ENCODE measurements around the gene PHACTR4. TPM values are rescaled to one million over a fixed set of nuclear protein-coding genes. Genes with fewer than 3 reads are reported as not detected.

PHACTR4 gene
- total and polyA plus RNA-seq, 9 of the 15 experiments (the other 6 are each of a cell fraction or from before 2014, with no cell fraction given), result 6.4 to 43.6 (median 14.2) TPM

- TF ChIP-seq PBX2 (CRISPR knock-in tag; IDR thresholded peaks at IDR 0.05; ENCODE audit: low read depth) (no peak), PBX2 (tag; conservative IDR thresholded peaks at IDR 0.05; ENCODE audit: low read depth) (no peak), BHLHE40 (IDR thresholded peaks at IDR 0.05; ENCODE audit: low read length) (peak; percentile 80), RBFOX2 (IDR thresholded peaks at IDR 0.05; ENCODE audit: low read depth, low read length) (peak; percentile 98), YY1 (IDR thresholded peaks at IDR 0.05; ENCODE audit: borderline replicate concordance in 1 of 3, control insufficient read depth in 1 of 3, extremely low read depth in 1 of 3, insufficient read depth in 3 of 3, insufficient read length in 1 of 3, insufficient replicate concordance in 2 of 3, low read depth in 1 of 3, low read length in 2 of 3) (peak; percentile 87 to 98 (median 98)), FOXM1 (IDR thresholded peaks at IDR 0.05; ENCODE audit: low read depth) (0 out of 2 replicates have a peak, but pooled peaks have one; percentile 12), FOXM1 (CRISPR knock-in tag; IDR thresholded peaks at IDR 0.05; ENCODE audit: low read depth) (no peak; the same call in 1 of the 2 replicates), SP1 (CRISPR knock-in tag; IDR thresholded peaks at IDR 0.05) (peak; percentile 86), CBX3 (IDR thresholded peaks at IDR 0.05; ENCODE audit: borderline replicate concordance in 1 of 2, low read length in 2 of 2) (0 out of 3 replicates have a peak, but pooled peaks of 1 of the 2 experiments have one; percentile 11), HOMEZ (CRISPR knock-in tag; IDR thresholded peaks at IDR 0.05) (peak; percentile 76; the same call in 1 of the 2 replicates), ELF1 (tag; IDR thresholded peaks at IDR 0.05) (peak; percentile 89), POLR2AphosphoS5 (IDR thresholded peaks at IDR 0.05; ENCODE audit: control insufficient read depth, insufficient read depth, low read depth, low read length) (peak; percentile 94), CTCF (IDR thresholded peaks at IDR 0.05 in 2 of 3, conservative IDR thresholded peaks at IDR 0.05 in 1 of 3; ENCODE audit: insufficient read depth in 2 of 3, low read depth in 1 of 3, low read length in 3 of 3) (peak in 1 of 3 experiments; percentile 13; a peak in 2 of 6 replicates), CC2D1A (IDR thresholded peaks at IDR 0.05) (0 out of 2 replicates have a peak, but pooled peaks have one; percentile 20), POLR2AphosphoS2 (IDR thresholded peaks at IDR 0.05; ENCODE audit: low read length) (peak; percentile 81; the same call in 1 of the 2 replicates), ZNF143 (CRISPR knock-in tag; IDR thresholded peaks at IDR 0.05) (peak; percentile 94), NFRKB (IDR thresholded peaks at IDR 0.05; ENCODE audit: low read depth) (peak; percentile 80), MXI1 (IDR thresholded peaks at IDR 0.05; ENCODE audit: low read depth, low read length) (peak; percentile 23; the same call in 1 of the 2 replicates)
These were observed at the start of gene PHACTR4 (continued) for GRCh38 chr1:28369371-28370238.

Data from K562 (cell line).